Vagina (tissue), 2 donors: ENCODE results near the gene PRICKLE2. TPM values are rescaled to one million over a fixed set of nuclear protein-coding genes. Genes with fewer than 3 reads are reported as not detected.

Experiments
- DNase-seq, 2 donors: peaks; one replicate each; pipeline ENCODE4 v3.0.0-alpha.2; 2017; ENCODE audit errors: extremely low spot score in 2 of 2
- H3K27ac ChIP-seq: fragments of 200-600 bp; sonication (generic); one replicate; pipeline ENCODE4 v1.5.1; 2019
- H3K27me3 ChIP-seq: fragments of 200-600 bp; sonication (generic); one replicate; pipeline ENCODE4 v1.5.1; 2019
- H3K36me3 ChIP-seq, 2 donors: fragments of 200-600 bp; sonication (generic); one replicate each; pipeline ENCODE4 v1.5.1; 2017 to 2019
- H3K4me1 ChIP-seq: fragments of 200-600 bp; sonication (generic); one replicate; pipeline ENCODE4 v1.5.1; 2019
- H3K4me3 ChIP-seq, 2 donors: fragments of 200-600 bp; sonication (generic); 1 replicate in 1 of 2; 2 replicates in 1 of 2; pipeline ENCODE4 v1.5.1; 2016 to 2019
- H3K9me3 ChIP-seq: fragments of 200-600 bp; sonication (generic); one replicate; pipeline ENCODE4 v1.5.1; 2019
- POLR2A ChIP-seq, 2 donors: fragments of 450-650 bp; IDR thresholded peaks; one replicate each; pipeline ENCODE4 v1.6.1; 2017; ENCODE audit warnings: antibody characterized with exemption in 2 of 2, mild to moderate bottlenecking in 2 of 2, moderate library complexity in 2 of 2
- POLR2AphosphoS5 ChIP-seq, 2 donors: sonication (generic); formaldehyde crosslinking; IDR thresholded peaks; one replicate each; pipeline ENCODE4 v1.9.0; 2017; ENCODE audit warnings: antibody characterized with exemption in 2 of 2, mild to moderate bottlenecking in 2 of 2, low read depth in 1 of 2; ENCODE audit not compliant: insufficient read depth in 1 of 2
- intact Hi-C: fragments of 100-400 bp; cut with DNase I; formaldehyde crosslinking; loops from one replicate; pipeline ENCODE4 v1.15.1; 2023
- total RNA-seq: library from RNA; depleted of rRNA; stranded (reverse); fragments of >200 nt; gene quantifications from one replicate; pipeline ENCODE4 v1.2.3, GENCODE V29; 2016
- TF ChIP-seq, protein P1 (sequence below), 3 experiments: fragments of 450-650 bp in 2 of 3; fragments of 200-600 bp in 1 of 3; sonication (generic) in 1 of 3; IDR thresholded peaks; one replicate each; pipeline ENCODE4 v1.5.1; 2017 to 2019; ENCODE audit warnings: antibody characterized with exemption in 3 of 3, mild to moderate bottlenecking in 2 of 3, moderate library complexity in 2 of 3

The PRICKLE2 gene
- total RNA-seq, 1 donor from 2014 or later: 39.3 TPM

DNA sequence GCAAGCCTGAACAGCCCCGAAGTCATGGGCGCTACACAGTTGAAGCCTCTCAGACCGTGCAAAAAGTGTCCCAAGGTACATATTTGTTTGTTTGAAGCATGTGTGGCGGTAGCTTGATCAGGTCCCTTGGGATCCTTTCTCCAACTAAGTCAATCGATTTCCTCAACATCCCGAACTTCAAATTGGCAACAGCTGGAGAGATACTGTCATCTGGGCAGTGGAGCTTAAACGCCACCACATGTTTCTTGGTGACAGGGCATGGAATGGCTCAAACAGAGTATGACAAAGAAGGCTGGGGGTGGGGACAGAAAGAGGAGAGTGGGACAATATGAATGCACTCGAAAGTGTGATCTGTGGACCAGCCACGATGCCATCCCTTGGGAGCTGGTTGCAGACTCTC, 117.0 kb downstream of the PRICKLE2 start:
- no peaks in the 10 kb centered on the region for H3K9me3 ChIP-seq
- no peaks in the 10 kb centered on the region for H3K36me3 ChIP-seq
- H3K27me3 ChIP-seq: no peaks in the 10 kb centered on the region
- intact Hi-C loops: no loop called here
- no peak overlapping the region for H3K27ac ChIP-seq
- H3K4me1 ChIP-seq: peaks cover 40% of the 10 kb centered on the region
- no peak for DNase-seq
- TF ChIP-seq POLR2A (IDR thresholded peaks at IDR 0.05) (no peak), POLR2AphosphoS5 (IDR thresholded peaks at IDR 0.05; ENCODE audit: insufficient read depth in 1 of 2, low read depth in 1 of 2) (no peak)
- TF ChIP-seq, protein P1, sequence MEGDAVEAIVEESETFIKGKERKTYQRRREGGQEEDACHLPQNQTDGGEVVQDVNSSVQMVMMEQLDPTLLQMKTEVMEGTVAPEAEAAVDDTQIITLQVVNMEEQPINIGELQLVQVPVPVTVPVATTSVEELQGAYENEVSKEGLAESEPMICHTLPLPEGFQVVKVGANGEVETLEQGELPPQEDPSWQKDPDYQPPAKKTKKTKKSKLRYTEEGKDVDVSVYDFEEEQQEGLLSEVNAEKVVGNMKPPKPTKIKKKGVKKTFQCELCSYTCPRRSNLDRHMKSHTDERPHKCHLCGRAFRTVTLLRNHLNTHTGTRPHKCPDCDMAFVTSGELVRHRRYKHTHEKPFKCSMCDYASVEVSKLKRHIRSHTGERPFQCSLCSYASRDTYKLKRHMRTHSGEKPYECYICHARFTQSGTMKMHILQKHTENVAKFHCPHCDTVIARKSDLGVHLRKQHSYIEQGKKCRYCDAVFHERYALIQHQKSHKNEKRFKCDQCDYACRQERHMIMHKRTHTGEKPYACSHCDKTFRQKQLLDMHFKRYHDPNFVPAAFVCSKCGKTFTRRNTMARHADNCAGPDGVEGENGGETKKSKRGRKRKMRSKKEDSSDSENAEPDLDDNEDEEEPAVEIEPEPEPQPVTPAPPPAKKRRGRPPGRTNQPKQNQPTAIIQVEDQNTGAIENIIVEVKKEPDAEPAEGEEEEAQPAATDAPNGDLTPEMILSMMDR (IDR thresholded peaks at IDR 0.05): no peak
- no peak overlapping the region for H3K4me3 ChIP-seq

DNA sequence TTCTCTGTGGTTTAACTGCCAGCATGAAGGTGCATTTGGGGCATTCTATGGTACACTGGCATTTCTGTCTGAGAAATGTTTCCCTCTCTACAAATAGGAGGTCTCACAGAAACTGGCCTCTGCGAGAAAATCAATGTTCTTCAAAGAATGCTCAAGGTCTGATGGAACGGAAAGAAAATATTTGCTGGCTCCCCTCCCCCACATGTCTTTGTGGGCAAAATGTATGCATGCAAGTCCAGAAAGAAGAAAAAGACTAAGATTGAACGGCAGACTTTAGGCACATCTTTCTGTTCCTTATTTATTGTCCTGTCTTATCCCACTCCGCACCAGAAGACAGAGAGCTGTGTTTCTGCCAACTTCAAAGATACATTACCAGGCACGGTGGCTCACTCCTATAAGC, 118.1 kb downstream of the PRICKLE2 start:
- peaks cover 37% of the 10 kb centered on the region for H3K4me1 ChIP-seq

DNA sequence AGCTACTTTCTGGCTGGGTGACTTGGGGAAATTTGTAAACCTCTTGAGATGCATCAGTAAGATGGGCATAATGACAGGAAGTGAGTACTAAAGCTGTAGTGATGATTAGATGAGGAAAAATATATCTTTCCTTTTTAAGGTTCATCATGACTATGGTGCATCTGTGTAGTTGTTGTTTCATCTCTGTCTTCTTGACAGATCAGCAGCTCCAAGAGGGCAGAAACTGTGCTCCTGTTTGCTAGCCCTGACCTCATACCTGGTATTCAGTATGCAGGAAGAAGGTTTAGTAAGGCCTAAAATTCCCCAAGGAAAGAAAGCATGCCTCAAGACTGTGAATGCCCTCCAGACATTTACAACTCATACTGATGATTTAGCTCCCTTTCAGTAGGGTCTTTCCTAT, 119.5 kb downstream of the PRICKLE2 start:
- TF ChIP-seq, protein P1 (IDR thresholded peaks at IDR 0.05): no peak
- TF ChIP-seq POLR2A (IDR thresholded peaks at IDR 0.05) (no peak), POLR2AphosphoS5 (IDR thresholded peaks at IDR 0.05; ENCODE audit: insufficient read depth in 1 of 2, low read depth in 1 of 2) (no peak)
- Histone ChIP-seq H3K4me1 (peaks cover 37% of the 10 kb centered on the region), H3K27ac (no peak overlapping the region), H3K27me3 (no peaks in the 10 kb centered on the region), H3K36me3 (no peaks in the 10 kb centered on the region), H3K9me3 (no peaks in the 10 kb centered on the region), H3K4me3 (no peak overlapping the region)
- intact Hi-C loops: no loop called here
- peak in 1 of 2 donors; percentile 11 for DNase-seq

More for the DNA sequence above, 118.1 kb downstream of the PRICKLE2 start:
- intact Hi-C loops: no loop called here
- Histone ChIP-seq H3K9me3 (no peaks in the 10 kb centered on the region), H3K36me3 (no peaks in the 10 kb centered on the region), H3K4me3 (no peak overlapping the region), H3K27me3 (no peaks in the 10 kb centered on the region), H3K27ac (no peak overlapping the region)
- no peak for TF ChIP-seq POLR2A (IDR thresholded peaks at IDR 0.05)
- TF ChIP-seq POLR2AphosphoS5 (IDR thresholded peaks at IDR 0.05; ENCODE audit: insufficient read depth in 1 of 2, low read depth in 1 of 2): no peak
- TF ChIP-seq, protein P1 (IDR thresholded peaks at IDR 0.05): no peak
- DNase-seq: no peak

DNA sequence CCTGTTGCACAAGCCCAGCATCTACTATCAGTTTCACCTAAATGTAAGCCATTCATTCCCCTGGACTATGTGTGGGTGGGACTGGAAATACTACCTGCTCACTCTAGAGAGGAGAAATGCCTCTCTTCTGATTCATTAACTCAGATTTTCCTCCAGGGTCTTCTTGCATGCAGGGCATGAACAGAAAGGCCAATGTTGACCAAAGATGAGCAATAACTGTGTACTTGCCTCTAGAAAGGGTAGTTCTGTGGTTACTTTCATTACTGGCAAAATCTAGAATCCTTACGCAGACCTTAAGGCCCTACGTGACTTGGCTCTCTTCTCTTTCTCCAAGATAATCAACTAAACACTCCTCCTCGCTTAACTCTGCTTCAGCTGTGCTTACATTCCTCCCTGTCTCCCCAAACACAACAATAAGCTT, 120.6 kb downstream of the PRICKLE2 start:
- Histone ChIP-seq H3K4me1 (peaks cover 27% of the 10 kb centered on the region), H3K27me3 (no peaks in the 10 kb centered on the region), H3K36me3 (peaks cover 0 to under 1% of the 10 kb centered on the region in 2 donors), H3K4me3 (no peak overlapping the region), H3K27ac (no peak overlapping the region), H3K9me3 (no peaks in the 10 kb centered on the region)
- DNase-seq: peak in 1 of 2 donors; percentile 18
- TF ChIP-seq POLR2AphosphoS5 (IDR thresholded peaks at IDR 0.05; ENCODE audit: insufficient read depth in 1 of 2, low read depth in 1 of 2) (no peak), POLR2A (IDR thresholded peaks at IDR 0.05) (no peak)
- TF ChIP-seq, protein P1 (IDR thresholded peaks at IDR 0.05): no peak
- intact Hi-C loops: no loop called here

DNA sequence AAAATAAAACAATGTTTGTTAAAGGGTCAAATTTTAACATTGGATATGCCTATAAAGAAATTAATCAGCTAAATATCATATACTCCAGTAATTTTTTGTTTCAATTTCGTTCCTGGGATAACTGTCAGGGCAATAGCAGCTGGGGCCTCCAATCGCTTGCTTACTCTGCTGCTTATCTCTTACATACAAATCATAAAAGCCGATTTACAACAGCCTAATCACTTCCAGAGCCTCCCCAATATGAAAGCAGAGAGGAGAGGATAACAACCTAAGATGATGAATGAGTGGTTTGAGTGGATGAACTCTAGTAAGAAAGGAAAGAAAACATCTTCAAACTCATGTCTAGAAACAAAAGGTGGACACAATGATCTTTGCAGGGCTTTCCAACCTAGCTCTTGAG, 121.3 kb downstream of the PRICKLE2 start:
- DNase-seq: no peak
- Histone ChIP-seq H3K36me3 (peaks cover 0 to 8% of the 10 kb centered on the region in 2 donors), H3K27me3 (no peaks in the 10 kb centered on the region), H3K4me3 (no peak overlapping the region), H3K9me3 (no peaks in the 10 kb centered on the region), H3K4me1 (peaks cover 22% of the 10 kb centered on the region), H3K27ac (no peak overlapping the region)
- TF ChIP-seq POLR2AphosphoS5 (IDR thresholded peaks at IDR 0.05; ENCODE audit: insufficient read depth in 1 of 2, low read depth in 1 of 2) (no peak), POLR2A (IDR thresholded peaks at IDR 0.05) (no peak)
- TF ChIP-seq, protein P1 (IDR thresholded peaks at IDR 0.05): no peak
- intact Hi-C loops: no loop called here
